Measurements from ENCODE around the gene DGKA.

The DGKA gene

GRCh38 chr12:55893723-55894122 is 37.2 kb upstream of the DGKA start (continued):
- TF ChIP-seq CSRNP3 (CRISPR knock-in tag; IDR thresholded peaks at IDR 0.05) (no peak), TOX (CRISPR knock-in tag; IDR thresholded peaks at IDR 0.05; ENCODE audit: borderline replicate concordance) (no peak), SNAI2 (CRISPR knock-in tag; IDR thresholded peaks at IDR 0.05) (no peak)

GRCh38 chr12:55899082-55899481 is 31.9 kb upstream of the DGKA start:
- no peak; the same call in 1 of the 3 replicates for ATAC-seq
- no peak for TF ChIP-seq GLIS3 (CRISPR knock-in tag; IDR thresholded peaks at IDR 0.05)
- no peak for TF ChIP-seq POU6F1 (CRISPR knock-in tag; IDR thresholded peaks at IDR 0.05; ENCODE audit: borderline replicate concordance, low read depth)

GRCh38 chr12:55901881-55902490 is 29.0 kb upstream of the DGKA start:
- no peak for TF ChIP-seq TOX (CRISPR knock-in tag; IDR thresholded peaks at IDR 0.05; ENCODE audit: borderline replicate concordance)
- no peak for TF ChIP-seq ZNF70 (CRISPR knock-in tag; IDR thresholded peaks at IDR 0.05)
- no peak for TF ChIP-seq ISL1 (CRISPR knock-in tag; IDR thresholded peaks at IDR 0.05)
- no peak for TF ChIP-seq GLIS3 (CRISPR knock-in tag; IDR thresholded peaks at IDR 0.05)
- no peak for TF ChIP-seq TCF4 (CRISPR knock-in tag; IDR thresholded peaks at IDR 0.05; ENCODE audit: borderline replicate concordance)
- TF ChIP-seq SNAI2 (CRISPR knock-in tag; IDR thresholded peaks at IDR 0.05), result no peak
- TF ChIP-seq ZFP30 (CRISPR knock-in tag; IDR thresholded peaks at IDR 0.05), result no peak
- TF ChIP-seq CREB5 (CRISPR knock-in tag; IDR thresholded peaks at IDR 0.05; ENCODE audit: low read depth), result no peak
- no peak for TF ChIP-seq ZFP3 (CRISPR knock-in tag; IDR thresholded peaks at IDR 0.05)
- TF ChIP-seq ESRRG (CRISPR knock-in tag; IDR thresholded peaks at IDR 0.05), result no peak
- TF ChIP-seq POU6F1 (CRISPR knock-in tag; IDR thresholded peaks at IDR 0.05; ENCODE audit: borderline replicate concordance, low read depth), result no peak
- TF ChIP-seq RARB (CRISPR knock-in tag; IDR thresholded peaks at IDR 0.05), result no peak
- TF ChIP-seq PATZ1 (CRISPR knock-in tag; IDR thresholded peaks at IDR 0.05; ENCODE audit: borderline replicate concordance), result no peak
- no peak for ATAC-seq

GRCh38 chr12:55906056-55906455 is 24.9 kb upstream of the DGKA start:
- no peak for TF ChIP-seq BACH2 (CRISPR knock-in tag; IDR thresholded peaks at IDR 0.05; ENCODE audit: borderline replicate concordance)
- TF ChIP-seq TOX (CRISPR knock-in tag; IDR thresholded peaks at IDR 0.05; ENCODE audit: borderline replicate concordance), result no peak
- no peak for TF ChIP-seq ZFP30 (CRISPR knock-in tag; IDR thresholded peaks at IDR 0.05)
- TF ChIP-seq ZC3H10 (CRISPR knock-in tag; IDR thresholded peaks at IDR 0.05), result no peak
- peak; percentile 69 for ATAC-seq

- peak; percentile 87 for ATAC-seq
- TF ChIP-seq ZFP3 (CRISPR knock-in tag; IDR thresholded peaks at IDR 0.05), result no peak
- no peak for TF ChIP-seq ZNF8 (CRISPR knock-in tag; IDR thresholded peaks at IDR 0.05)
- TF ChIP-seq POU6F1 (CRISPR knock-in tag; IDR thresholded peaks at IDR 0.05; ENCODE audit: borderline replicate concordance, low read depth), result no peak
- TF ChIP-seq CREB5 (CRISPR knock-in tag; IDR thresholded peaks at IDR 0.05; ENCODE audit: low read depth), result no peak
- no peak for TF ChIP-seq OSR1 (CRISPR knock-in tag; IDR thresholded peaks at IDR 0.05)
Measured at GRCh38 chr12:55908726-55909512, 22.0 kb upstream of the DGKA start.
